Fibroblast of lung (primary cell): Measurements from ENCODE around the gene TSPAN5.

Experiments used
- EZH2 ChIP-seq: IDR thresholded peaks from 2 replicates; pipeline ENCODE4 v1.5.1; 2012; ENCODE audit warnings: low read length, control low read depth, mild to moderate bottlenecking; ENCODE audit errors: missing control alignments
- TF ChIP-seq, protein P1 (sequence below), 2 donors: IDR thresholded peaks in 1 of 2; conservative IDR thresholded peaks in 1 of 2; 1 replicate in 1 of 2; 2 replicates in 1 of 2; pipeline ENCODE4 v1.5.1; 2011 to 2012; ENCODE audit warnings: low read length in 2 of 2, control low read depth in 1 of 2, inconsistent platforms in 1 of 2, low read depth in 1 of 2, mild to moderate bottlenecking in 1 of 2

DNA sequence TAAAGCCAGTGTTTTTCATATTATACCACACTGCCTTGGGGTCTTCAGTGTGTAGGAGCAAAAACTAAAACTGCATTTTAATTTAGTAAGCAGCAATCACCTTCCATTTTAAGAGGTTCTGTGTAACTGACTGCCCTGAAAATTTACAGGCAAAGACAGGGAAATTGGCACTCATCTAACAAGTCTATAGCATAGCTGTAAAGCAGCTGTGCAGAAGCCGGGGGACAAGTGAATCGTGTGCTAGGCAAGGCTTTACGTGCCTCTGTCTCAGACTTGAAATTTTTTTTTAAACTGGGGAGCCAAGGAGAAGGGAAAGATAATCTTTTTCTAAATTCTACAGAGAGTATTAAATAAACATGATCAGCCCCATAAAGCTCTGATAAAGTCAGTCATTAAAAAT is 39.7 kb downstream of the TSPAN5 start:
- TF ChIP-seq, protein P1, sequence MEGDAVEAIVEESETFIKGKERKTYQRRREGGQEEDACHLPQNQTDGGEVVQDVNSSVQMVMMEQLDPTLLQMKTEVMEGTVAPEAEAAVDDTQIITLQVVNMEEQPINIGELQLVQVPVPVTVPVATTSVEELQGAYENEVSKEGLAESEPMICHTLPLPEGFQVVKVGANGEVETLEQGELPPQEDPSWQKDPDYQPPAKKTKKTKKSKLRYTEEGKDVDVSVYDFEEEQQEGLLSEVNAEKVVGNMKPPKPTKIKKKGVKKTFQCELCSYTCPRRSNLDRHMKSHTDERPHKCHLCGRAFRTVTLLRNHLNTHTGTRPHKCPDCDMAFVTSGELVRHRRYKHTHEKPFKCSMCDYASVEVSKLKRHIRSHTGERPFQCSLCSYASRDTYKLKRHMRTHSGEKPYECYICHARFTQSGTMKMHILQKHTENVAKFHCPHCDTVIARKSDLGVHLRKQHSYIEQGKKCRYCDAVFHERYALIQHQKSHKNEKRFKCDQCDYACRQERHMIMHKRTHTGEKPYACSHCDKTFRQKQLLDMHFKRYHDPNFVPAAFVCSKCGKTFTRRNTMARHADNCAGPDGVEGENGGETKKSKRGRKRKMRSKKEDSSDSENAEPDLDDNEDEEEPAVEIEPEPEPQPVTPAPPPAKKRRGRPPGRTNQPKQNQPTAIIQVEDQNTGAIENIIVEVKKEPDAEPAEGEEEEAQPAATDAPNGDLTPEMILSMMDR (conservative IDR thresholded peaks at IDR 0.05 in 1 of 2, IDR thresholded peaks at IDR 0.05 in 1 of 2; ENCODE audit: low read depth in 1 of 2, low read length in 2 of 2), result no peak
- TF ChIP-seq EZH2, result no peak
